Astrocyte (in vitro differentiated cells and primary cell): Measurements from ENCODE around the gene ZNF444.

Source experiments
- CTCF ChIP-seq: IDR thresholded peaks from 2 replicates; pipeline ENCODE4 v1.5.1; 2011; ENCODE audit warnings: low read depth, mild to moderate bottlenecking, inconsistent platforms, low read length, moderate library complexity; ENCODE audit not compliant: insufficient read depth
- EZH2 ChIP-seq: IDR thresholded peaks from 2 replicates; pipeline ENCODE4 v1.6.1; 2012; ENCODE audit warnings: mild to moderate bottlenecking, low read length, inconsistent platforms; ENCODE audit not compliant: insufficient read depth

GRCh38 chr19:56111601-56112312 lies 29.3 kb upstream of the ZNF444 start:
- no peak for TF ChIP-seq EZH2
- no peak for TF ChIP-seq CTCF
